Measurements from ENCODE around the gene CGB7.
"Not testable (repeated sequence)": the region's sequence is repeated elsewhere in the genome, so short reads cannot be mapped to it uniquely, and the experiment has no call there.

CGB7 gene

GRCh38 chr19:49085868-49086232, 28.3 kb upstream of the CGB7 start:
- peak overlapping the region; percentile 84 for H3K27ac ChIP-seq
- TF ChIP-seq CTCF (IDR thresholded peaks at IDR 0.05) (no peak), ZFX (IDR thresholded peaks at IDR 0.05; ENCODE audit: borderline replicate concordance) (no peak)

- peak within 1 kb of the TSS; percentile 84 for H3K27ac ChIP-seq
- TF ChIP-seq CTCF (IDR thresholded peaks at IDR 0.05) = no peak
- no peak for TF ChIP-seq ZFX (IDR thresholded peaks at IDR 0.05; ENCODE audit: borderline replicate concordance)
Observed at GRCh38 chr19:49085020-49085867, 27.7 kb upstream of the CGB7 start, which contains the start of gene SNRNP70. SNRNP70 (plus strand) TSS chr19:49085451; CDS start chr19:49086415, 964 bp downstream.

GRCh38 chr19:49084206-49085019, 26.9 kb upstream of the CGB7 start:
- H3K27ac ChIP-seq = peak overlapping the region; percentile 84
- TF ChIP-seq ZFX (IDR thresholded peaks at IDR 0.05; ENCODE audit: borderline replicate concordance) (no peak), CTCF (IDR thresholded peaks at IDR 0.05) (no peak)

GRCh38 chr19:49081273-49081672, 23.7 kb upstream of the CGB7 start:
- TF ChIP-seq ZFX (IDR thresholded peaks at IDR 0.05; ENCODE audit: borderline replicate concordance) (no peak), CTCF (IDR thresholded peaks at IDR 0.05) (no peak)
- H3K27ac ChIP-seq = no peak overlapping the region

GRCh38 chr19:49080392-49080791, 22.8 kb upstream of the CGB7 start:
- no peak overlapping the region for H3K27ac ChIP-seq
- TF ChIP-seq ZFX (IDR thresholded peaks at IDR 0.05; ENCODE audit: borderline replicate concordance) (no peak), CTCF (IDR thresholded peaks at IDR 0.05) (no peak)

GRCh38 chr19:49074869-49075268, 17.3 kb upstream of the CGB7 start:
- not testable (repeated sequence) for H3K27ac ChIP-seq
- TF ChIP-seq CTCF (IDR thresholded peaks at IDR 0.05) = peak; percentile 82
